ENCODE measurements around the gene HS1BP3.

HS1BP3 gene

GRCh38 chr2:20596973-20597859, 53.7 kb downstream of the HS1BP3 start:
- DNase-seq, result no peak

GRCh38 chr2:20596193-20596972, 54.5 kb downstream of the HS1BP3 start:
- no peak for DNase-seq

DNA sequence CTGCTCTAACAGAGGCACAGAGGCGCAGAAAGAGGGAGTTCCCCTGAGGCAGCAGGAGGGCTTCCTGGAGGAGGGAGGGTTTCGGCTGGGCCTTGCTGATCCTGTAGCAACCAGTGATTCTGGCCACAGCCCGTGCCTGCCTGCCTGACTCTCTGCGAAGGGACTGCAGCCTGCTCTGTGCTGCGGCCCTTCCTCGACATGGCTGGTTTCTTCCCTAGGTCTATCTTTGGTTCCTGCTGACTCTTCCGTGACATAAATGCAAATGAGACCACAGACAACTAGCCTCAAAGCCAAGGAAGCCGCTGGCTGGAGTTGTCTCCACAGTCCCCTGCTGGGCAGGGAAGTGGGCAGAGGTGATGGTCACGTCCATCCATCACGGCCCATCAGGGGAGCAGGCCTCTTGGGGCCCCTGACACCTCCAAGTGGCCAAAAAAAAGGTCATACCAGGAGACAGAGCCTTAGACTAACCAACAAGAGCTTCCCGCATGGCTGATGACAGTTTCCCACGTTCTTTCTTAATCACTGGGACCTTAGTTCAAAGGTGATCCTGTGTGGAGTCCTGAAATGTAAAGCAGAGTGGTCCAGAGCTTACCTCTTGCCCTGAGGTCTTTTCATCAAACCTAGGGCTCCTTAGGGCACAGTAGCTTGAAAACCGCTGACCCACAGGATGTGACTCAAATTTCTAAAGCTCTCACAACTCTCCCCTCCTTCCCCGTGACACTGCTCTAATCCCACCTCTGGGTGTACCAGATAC, 55.3 kb downstream of the HS1BP3 start:
- no peak for DNase-seq

GRCh38 chr2:20594957-20595356, 55.9 kb downstream of the HS1BP3 start:
- no peak for DNase-seq

GRCh38 chr2:20594048-20594750, 56.7 kb downstream of the HS1BP3 start:
- DNase-seq, result no peak

- DNase-seq, result no peak
These were observed 57.5 kb downstream of the HS1BP3 start for GRCh38 chr2:20593072-20594034.

- no peak for DNase-seq
These were observed 58.5 kb downstream of the HS1BP3 start for GRCh38 chr2:20592106-20593071.

GRCh38 chr2:20590704-20591515, 60.0 kb downstream of the HS1BP3 start:
- DNase-seq, result no peak

- no peak for DNase-seq
These were observed 60.8 kb downstream of the HS1BP3 start for GRCh38 chr2:20589975-20590703.

DNA sequence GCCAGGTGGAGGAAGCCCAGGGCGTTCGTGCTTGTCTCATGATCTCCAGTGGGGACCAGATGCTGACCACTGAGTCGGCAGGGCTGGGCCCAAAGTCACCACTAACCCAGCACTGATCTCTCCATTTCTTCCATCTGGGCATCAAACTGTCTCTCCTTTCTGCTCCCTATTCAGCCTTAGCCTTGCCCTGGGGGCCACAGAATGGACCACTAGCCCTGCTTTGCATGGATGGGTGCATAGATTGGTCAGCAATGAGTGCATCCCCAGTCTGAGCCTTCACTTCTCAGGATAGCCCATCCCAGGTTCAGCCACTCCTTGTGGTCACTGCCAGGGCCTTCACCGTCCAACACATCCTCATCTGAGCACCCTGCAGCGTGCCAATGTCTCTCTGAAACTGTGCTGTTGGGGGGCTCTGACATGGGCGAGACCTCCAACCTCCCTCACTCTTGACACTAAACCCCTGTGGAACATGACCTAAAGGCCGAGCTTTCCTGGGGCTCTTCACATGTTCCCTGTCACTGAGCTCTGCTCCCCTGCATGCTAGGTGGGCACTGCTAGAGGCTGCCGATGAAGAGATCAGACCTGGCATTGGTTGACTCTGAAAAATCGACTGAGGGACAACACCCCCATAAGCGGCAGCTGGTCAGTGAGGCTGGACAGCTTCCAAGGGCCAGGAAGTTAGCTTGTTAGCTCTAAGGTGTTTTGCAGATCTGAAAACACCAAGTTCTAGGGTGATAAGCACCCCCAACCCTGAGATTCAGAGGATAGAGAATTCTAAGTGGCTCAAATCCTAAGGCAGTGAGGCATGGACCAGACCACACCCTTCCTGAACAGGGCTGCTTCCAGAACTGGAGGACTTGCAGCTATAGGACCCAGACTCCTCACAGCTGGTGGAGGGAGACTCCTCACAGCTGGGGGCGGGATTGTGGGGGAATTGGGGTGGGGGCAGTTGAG, 61.7 kb downstream of the HS1BP3 start:
- DNase-seq, result no peak

DNA sequence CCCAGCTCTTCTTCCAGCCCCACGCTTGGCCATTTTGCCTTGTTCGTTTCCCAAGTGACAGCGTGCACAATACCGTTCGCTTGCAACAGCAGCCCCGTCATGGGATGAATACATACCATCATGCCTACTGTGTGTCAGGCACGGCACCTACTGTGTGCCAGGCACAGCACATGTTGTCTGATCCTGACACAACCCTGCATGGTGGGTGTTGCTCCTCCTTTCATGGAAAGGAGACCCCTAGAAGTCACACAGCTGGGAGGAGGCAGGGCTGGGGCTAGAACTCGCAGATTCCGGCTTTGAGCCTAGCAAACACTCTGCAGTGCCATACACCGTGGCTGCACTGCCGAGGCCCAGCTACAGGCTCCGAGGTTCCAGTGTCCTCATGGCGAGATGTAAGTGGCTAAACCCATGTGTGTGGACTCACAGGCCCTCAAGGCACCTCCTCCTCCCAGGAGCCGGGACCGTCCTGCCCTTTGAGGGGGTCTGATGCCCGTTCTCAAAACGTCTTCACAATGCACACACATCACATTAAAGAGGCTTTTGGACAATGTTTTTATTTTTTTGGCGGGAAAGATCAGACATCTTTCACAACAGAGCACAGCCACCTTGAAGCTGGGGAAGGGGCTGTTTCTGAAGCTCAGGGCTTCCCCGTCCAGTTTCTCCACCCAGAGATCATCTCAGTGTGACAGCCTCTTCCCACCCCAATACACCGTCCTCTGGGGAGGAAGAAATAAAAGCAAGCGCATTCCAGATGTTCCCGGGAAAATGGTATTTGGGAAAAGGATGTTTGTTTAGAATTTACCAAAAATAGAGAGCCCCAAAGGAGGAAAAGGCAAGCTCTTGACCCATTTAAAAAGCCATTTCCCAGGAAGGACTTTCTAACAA, 64.9 kb downstream of the HS1BP3 start:
- no peak for DNase-seq

GRCh38 chr2:20585359-20585709, 65.6 kb downstream of the HS1BP3 start:
- DNase-seq, result no peak

DNA sequence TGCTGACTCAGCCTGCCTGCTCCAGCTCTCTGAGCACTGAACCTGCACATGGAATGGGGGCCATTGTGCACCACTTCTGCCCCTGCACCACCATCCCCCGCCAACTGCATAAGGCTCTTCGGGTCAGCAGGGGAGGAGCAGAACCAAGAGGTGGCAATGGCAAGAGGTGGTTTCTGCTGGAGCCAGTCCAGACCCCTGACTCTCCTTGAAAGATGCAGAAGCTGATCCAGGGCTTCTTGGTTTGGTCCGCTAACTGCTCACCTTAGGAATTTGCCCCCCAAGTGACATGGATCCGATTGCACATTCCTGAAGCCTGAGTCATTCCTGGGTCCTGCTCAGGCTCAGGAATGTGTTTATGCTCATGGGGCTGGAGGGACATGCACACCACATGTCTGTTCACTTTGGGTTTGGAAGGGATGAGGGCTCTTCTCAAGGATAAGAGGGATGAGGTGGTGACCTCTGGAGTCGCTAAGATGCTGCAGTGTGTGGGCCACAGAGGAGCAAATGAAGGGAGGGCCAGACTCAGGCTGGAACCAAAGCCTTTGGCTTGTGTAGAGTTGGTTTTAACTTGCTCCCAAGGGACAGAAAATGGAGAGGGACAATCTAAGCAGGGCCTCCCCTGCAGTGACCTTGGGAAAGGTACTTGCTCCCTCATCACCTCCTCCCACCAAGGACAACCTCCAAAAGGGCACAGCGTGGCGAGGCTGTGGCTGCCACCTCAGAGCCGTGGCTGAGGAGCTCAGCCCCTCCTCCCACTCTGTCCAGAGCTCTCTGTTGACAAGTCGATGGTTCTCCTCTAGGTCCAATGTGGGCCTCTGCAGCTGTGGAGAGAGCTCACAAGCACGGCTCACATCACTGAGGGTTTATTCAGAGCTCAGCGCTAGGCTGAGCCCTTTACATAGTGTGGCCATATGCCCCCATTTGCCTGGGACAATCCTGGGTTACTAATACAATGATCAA, 66.2 kb downstream of the HS1BP3 start:
- no peak for DNase-seq

DNA sequence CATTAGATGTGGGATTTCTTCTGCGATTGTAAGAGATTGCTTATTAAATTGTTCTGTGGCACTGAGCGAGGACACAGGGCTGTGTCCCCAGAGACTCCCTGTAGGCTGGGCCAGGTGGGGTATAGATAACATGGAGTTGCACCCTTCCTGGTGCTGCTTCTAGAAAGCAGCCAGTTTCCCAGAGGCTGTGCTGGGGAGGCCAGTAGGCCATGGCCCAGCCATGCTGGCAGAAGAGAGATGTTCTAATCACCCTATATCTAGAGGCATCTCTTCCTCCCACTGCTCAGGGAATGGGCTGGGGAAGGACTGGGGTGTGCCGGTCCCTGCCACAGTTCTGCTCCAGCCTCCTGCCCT, 66.9 kb downstream of the HS1BP3 start:
- no peak for DNase-seq

DNA sequence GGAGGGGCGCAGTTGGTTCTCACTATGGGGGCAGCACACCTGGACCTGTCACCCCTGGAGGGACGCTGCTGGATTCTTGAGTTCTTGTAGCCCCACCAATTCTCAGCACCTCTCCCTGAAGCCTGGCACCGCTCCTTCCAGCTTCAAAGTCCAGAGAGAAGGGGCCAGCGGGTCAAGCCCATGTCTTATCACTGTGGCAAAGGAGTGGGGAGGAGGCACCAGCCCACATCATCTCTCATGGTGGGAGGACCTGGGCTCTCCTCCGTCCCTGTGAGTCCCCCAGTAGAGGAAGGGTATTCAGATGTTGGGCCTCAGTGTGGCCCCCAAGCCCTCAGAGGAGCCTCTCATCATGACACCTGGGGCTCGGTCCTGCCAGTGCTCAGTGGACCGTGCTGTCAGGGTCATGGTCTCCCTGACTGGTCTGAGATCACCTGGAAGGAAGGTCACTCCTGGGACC, 67.4 kb downstream of the HS1BP3 start:
- no peak for DNase-seq

All from stimulated activated CD4-positive, alpha-beta T cell treated with anti-CD3 and anti-CD28 coated beads, Interleukin-2, amount 100 ng/mL, for 48 hours (primary cell).